K562 (cell line): Measurements from ENCODE around the gene BAD. TPM values are rescaled to one million over a fixed set of nuclear protein-coding genes. Genes with fewer than 3 reads are reported as not detected.
A peak's percentile ranks its signal among the peaks of the same experiment; 100 is the strongest.

Experiments used
- E4F1 ChIP-seq: fragments of 250-450 bp; sonication (Bioruptor Pico); IDR thresholded peaks from 2 replicates; pipeline ENCODE4 v1.5.0; 2021; ENCODE audit warnings: mild to moderate bottlenecking, borderline replicate concordance
- ESRRB ChIP-seq: fragments of 250-450 bp; sonication (Bioruptor Pico); IDR thresholded peaks from 2 replicates; pipeline ENCODE4 v1.5.0; 2020; ENCODE audit warnings: mild to moderate bottlenecking, moderate library complexity, borderline replicate concordance
- FOXK1 ChIP-seq: sonication (generic); formaldehyde crosslinking; IDR thresholded peaks from 2 replicates; pipeline ENCODE4 v1.8.0; 2022; ENCODE audit warnings: missing genetic modification reagents, mild to moderate bottlenecking, borderline replicate concordance
- GATA2 ChIP-seq: sonication (generic); formaldehyde crosslinking; IDR thresholded peaks from 2 replicates; pipeline ENCODE4 v1.4.0; 2020; ENCODE audit warnings: mild to moderate bottlenecking, missing genetic modification reagents
- L3MBTL2 ChIP-seq: fragments of 450-650 bp; IDR thresholded peaks from 2 replicates; pipeline ENCODE4 v1.6.1; 2016; ENCODE audit warnings: mild to moderate bottlenecking, moderate library complexity
- POLR3A ChIP-seq: IDR thresholded peaks from 2 replicates; pipeline ENCODE4 v1.6.1; 2011; ENCODE audit warnings: borderline replicate concordance, mild to moderate bottlenecking, moderate library complexity; ENCODE audit not compliant: insufficient read length, insufficient read depth; ENCODE audit errors: extremely low read depth
- PTBP1 ChIP-seq: fragments of 200-400 bp; formaldehyde crosslinking; IDR thresholded peaks from 2 replicates; pipeline ENCODE4 v1.6.1; 2017; ENCODE audit warnings: low read depth, low read length
- RAD51 ChIP-seq: fragments of 450-650 bp; IDR thresholded peaks from 2 replicates; pipeline ENCODE4 v1.7.1; 2016; ENCODE audit warnings: low read depth, mild to moderate bottlenecking, borderline replicate concordance
- RCOR1 ChIP-seq, 2 experiments: IDR thresholded peaks; 2 replicates each; pipeline ENCODE4 v1.6.1; 2012; ENCODE audit warnings: low read depth in 2 of 2, low read length in 2 of 2, borderline replicate concordance in 1 of 2, improper control_type of control experiment in 1 of 2
- SMARCC2 ChIP-seq: fragments of 450-650 bp; IDR thresholded peaks from 2 replicates; pipeline ENCODE4 v1.6.1; 2017; ENCODE audit warnings: antibody characterized with exemption, moderate library complexity, mild to moderate bottlenecking, low read depth
- TEAD1 ChIP-seq, 2 experiments: fragments of 450-650 bp in 1 of 2; sonication (generic) in 1 of 2; formaldehyde crosslinking; IDR thresholded peaks; 2 replicates each; pipeline versions ENCODE4 v1.4.0 to v1.8.0; 2020 to 2022; ENCODE audit warnings: mild to moderate bottlenecking in 2 of 2, missing genetic modification reagents in 1 of 2
- U2AF2 ChIP-seq: fragments of 200-400 bp; formaldehyde crosslinking; optimal IDR thresholded peaks from 2 replicates; pipeline ENCODE3; 2017; ENCODE audit warnings: low read depth, mild to moderate bottlenecking, low read length
- UBTF ChIP-seq, 2 experiments: IDR thresholded peaks; 2 replicates each; pipeline ENCODE4 v1.6.1; 2012; ENCODE audit warnings: improper control_type of control experiment in 2 of 2, low read depth in 2 of 2, low read length in 2 of 2, borderline replicate concordance in 1 of 2
- ZKSCAN1 ChIP-seq: fragments of 150-350 bp; IDR thresholded peaks from 2 replicates; pipeline ENCODE4 v1.6.1; 2016; ENCODE audit warnings: low read depth, low read length
- ZNF239 ChIP-seq: fragments of 250-450 bp; sonication (Bioruptor Pico); IDR thresholded peaks from 2 replicates; pipeline ENCODE4 v1.4.0; 2020; ENCODE audit warnings: mild to moderate bottlenecking
- polyA plus RNA-seq, 8 experiments: library from polyadenylated mRNA; depleted of rRNA in 4 of 8; stranded (reverse) in 5 of 8; unstranded in 3 of 8; fragments of >200 nt; fragmentation: Nextera tagmentation in 2 of 8; fragmentation: Illumina TruSeq in 1 of 8; extraction: Ambion mirVana in 2 of 8; extraction: Trizol in 1 of 8; gene quantifications; 2 replicates each; pipeline versions ENCODE4 v1.2.1 to v1.2.3, GENCODE V29; 2011 to 2014; ENCODE audit warnings: inconsistent platforms in 1 of 8, missing spikeins in 1 of 8
- total RNA-seq, 7 experiments: library from RNA; depleted of rRNA in 6 of 7; stranded (reverse); fragments of >200 nt in 6 of 7; fragmentation: Illumina TruSeq in 2 of 7; extraction: Trizol in 2 of 7; gene quantifications; 2 replicates each; pipeline versions ENCODE4 v1.2.1 to v1.2.3, GENCODE V29; 2011 to 2021; ENCODE audit warnings: low replicate concordance in 1 of 7
- TF ChIP-seq, protein P1 (sequence below): sonication (generic); formaldehyde crosslinking; IDR thresholded peaks from 2 replicates; pipeline ENCODE4 v1.8.0; 2022; ENCODE audit warnings: missing genetic modification reagents, mild to moderate bottlenecking, borderline replicate concordance
- TF ChIP-seq, protein P2 (sequence below): fragments of 450-650 bp; IDR thresholded peaks from one replicate; pipeline ENCODE4 v1.6.1; 2018; ENCODE audit warnings: mild to moderate bottlenecking, moderate library complexity; ENCODE audit not compliant: partially characterized antibody

BAD gene
- total and polyA plus RNA-seq, 9 of the 15 experiments (the other 6 are each of a cell fraction or from before 2014, with no cell fraction given) = 0.61 to 45.6 (median 11.8) TPM

DNA sequence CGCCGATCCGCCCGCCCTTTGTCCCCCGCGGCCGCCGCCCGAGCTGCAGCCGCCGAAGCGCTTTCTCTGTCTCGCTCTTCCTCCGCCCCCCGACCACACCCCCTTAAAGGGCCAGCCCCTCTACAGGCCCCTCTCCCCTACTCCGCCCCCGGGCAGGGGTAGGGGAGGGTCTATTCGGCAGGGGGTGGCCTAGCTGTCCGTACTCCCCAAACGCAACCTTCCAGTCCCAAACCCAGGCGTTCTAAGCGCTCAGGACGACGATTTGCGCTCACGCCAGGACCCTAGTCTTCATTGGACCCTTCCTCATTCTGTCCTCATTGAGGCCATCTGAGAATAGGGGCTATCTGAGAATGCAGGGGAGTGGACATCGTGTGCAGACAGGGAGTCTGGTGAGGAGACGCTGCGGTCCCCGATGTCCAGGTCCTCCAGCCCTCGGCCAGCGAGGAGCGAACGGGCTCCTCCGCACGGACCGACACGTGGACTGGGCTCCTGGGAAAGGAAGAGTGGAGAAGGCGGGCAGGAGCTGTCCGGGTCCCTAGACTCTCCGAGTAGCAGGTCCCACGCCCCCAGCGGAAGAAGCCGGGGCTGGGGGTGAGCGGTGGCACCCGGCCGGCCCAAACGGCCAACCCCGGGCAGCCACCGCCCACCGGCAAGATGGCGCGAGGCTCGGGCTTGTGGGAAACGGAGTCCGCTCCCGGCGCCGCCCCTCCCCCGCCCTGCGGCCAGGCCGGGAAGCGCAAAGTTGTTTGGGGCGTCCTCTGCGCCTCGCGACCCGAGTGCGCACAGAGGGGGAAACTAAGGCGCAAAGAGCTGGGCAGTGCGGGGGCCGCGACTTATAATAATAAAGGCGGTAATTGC is 37.4 kb downstream of the BAD start, which contains the start of gene PPP1R14B (continued):
- TF ChIP-seq, protein P1, sequence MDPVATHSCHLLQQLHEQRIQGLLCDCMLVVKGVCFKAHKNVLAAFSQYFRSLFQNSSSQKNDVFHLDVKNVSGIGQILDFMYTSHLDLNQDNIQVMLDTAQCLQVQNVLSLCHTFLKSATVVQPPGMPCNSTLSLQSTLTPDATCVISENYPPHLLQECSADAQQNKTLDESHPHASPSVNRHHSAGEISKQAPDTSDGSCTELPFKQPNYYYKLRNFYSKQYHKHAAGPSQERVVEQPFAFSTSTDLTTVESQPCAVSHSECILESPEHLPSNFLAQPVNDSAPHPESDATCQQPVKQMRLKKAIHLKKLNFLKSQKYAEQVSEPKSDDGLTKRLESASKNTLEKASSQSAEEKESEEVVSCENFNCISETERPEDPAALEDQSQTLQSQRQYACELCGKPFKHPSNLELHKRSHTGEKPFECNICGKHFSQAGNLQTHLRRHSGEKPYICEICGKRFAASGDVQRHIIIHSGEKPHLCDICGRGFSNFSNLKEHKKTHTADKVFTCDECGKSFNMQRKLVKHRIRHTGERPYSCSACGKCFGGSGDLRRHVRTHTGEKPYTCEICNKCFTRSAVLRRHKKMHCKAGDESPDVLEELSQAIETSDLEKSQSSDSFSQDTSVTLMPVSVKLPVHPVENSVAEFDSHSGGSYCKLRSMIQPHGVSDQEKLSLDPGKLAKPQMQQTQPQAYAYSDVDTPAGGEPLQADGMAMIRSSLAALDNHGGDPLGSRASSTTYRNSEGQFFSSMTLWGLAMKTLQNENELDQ = no peak
- peak; percentile 72; the same call in 1 of the 2 replicates for TF ChIP-seq FOXK1 (CRISPR knock-in tag)
- TF ChIP-seq PTBP1 = no peak
- no peak for TF ChIP-seq ESRRB
- TF ChIP-seq RAD51 = no peak
- TF ChIP-seq RCOR1 (IDR thresholded peaks at IDR 0.05; ENCODE audit: borderline replicate concordance in 1 of 2, low read depth in 2 of 2, low read length in 2 of 2) = peak in 1 of 2 experiments; percentile 13; a peak in 1 of 4 replicates
- TF ChIP-seq, protein P2, sequence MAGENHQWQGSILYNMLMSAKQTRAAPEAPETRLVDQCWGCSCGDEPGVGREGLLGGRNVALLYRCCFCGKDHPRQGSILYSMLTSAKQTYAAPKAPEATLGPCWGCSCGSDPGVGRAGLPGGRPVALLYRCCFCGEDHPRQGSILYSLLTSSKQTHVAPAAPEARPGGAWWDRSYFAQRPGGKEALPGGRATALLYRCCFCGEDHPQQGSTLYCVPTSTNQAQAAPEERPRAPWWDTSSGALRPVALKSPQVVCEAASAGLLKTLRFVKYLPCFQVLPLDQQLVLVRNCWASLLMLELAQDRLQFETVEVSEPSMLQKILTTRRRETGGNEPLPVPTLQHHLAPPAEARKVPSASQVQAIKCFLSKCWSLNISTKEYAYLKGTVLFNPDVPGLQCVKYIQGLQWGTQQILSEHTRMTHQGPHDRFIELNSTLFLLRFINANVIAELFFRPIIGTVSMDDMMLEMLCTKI = no peak
- TF ChIP-seq ZKSCAN1 = 0 out of 2 replicates have a peak, but pooled peaks have one; percentile 8
- no peak for TF ChIP-seq ZNF239 (CRISPR knock-in tag)
- TF ChIP-seq GATA2 (CRISPR knock-in tag) = no peak
- peak; percentile 93 for TF ChIP-seq L3MBTL2
- TF ChIP-seq POLR3A = no peak
- peak in 1 of 2 experiments; percentile 75; a peak in 1 of 4 replicates for TF ChIP-seq TEAD1 (CRISPR knock-in tag; IDR thresholded peaks at IDR 0.05)
- TF ChIP-seq E4F1 (CRISPR knock-in tag) = no peak
- no peak for TF ChIP-seq U2AF2
- no peak for TF ChIP-seq SMARCC2
- peak; percentile 69 to 73; a peak in 2 of 4 replicates for TF ChIP-seq UBTF (IDR thresholded peaks at IDR 0.05; ENCODE audit: borderline replicate concordance in 1 of 2, low read depth in 2 of 2, low read length in 2 of 2)
